CD4-positive, alpha-beta T cell (primary cell): ENCODE measurements around the gene ACTN1. TPM values are rescaled to one million over a fixed set of nuclear protein-coding genes. Genes with fewer than 3 reads are reported as not detected.

Experiments
- ATAC-seq: fragments of 200-7000 bp; cut with Tn5 transposase; one replicate; pipeline ENCODE4 v1.10.0; 2022; ENCODE audit warnings: mild to moderate bottlenecking; ENCODE audit not compliant: poor library complexity
- CTCF ChIA-PET: fragments of 350-600 bp; sonication (Branson Sonifier 250); formaldehyde crosslinking; loops from one replicate; lab custom pipeline; 2021; ENCODE audit warnings: antibody characterized with exemption, inconsistent platforms; lab: Charles Lee
- POLR2A ChIA-PET: fragments of 350-600 bp; sonication (Branson Sonifier 250); formaldehyde crosslinking; loops from one replicate; lab custom pipeline; 2021; ENCODE audit warnings: antibody characterized with exemption, inconsistent platforms; lab: Charles Lee
- DNase-seq, 14 experiments: peaks; one replicate each; pipeline ENCODE4 v3.0.0-alpha.2; 2013 to 2020; ENCODE audit warnings: mixed read lengths in 2 of 14
- H3K27ac ChIP-seq, 2 donors: one replicate each; pipeline versions ENCODE4 v1.5.1 to v1.7.0; 2013; ENCODE audit warnings: low read length in 2 of 2, low read depth in 1 of 2, mild to moderate bottlenecking in 1 of 2
- H3K27me3 ChIP-seq, 2 experiments: 1 replicate in 1 of 2; 2 replicates in 1 of 2; pipeline versions ENCODE4 v1.6.1 to v1.7.0; 2013; ENCODE audit warnings: low read length in 2 of 2, control low read depth in 1 of 2, mild to moderate bottlenecking in 1 of 2, moderate library complexity in 1 of 2; ENCODE audit not compliant: insufficient read depth in 2 of 2, control insufficient read depth in 1 of 2
- H3K36me3 ChIP-seq: one replicate; pipeline ENCODE4 v1.6.1; 2013; ENCODE audit warnings: low read length, control low read depth; ENCODE audit not compliant: insufficient read depth
- H3K4me1 ChIP-seq: one replicate; pipeline ENCODE4 v1.6.1; 2013; ENCODE audit warnings: low read length, control low read depth; ENCODE audit not compliant: insufficient read depth
- H3K4me3 ChIP-seq: one replicate; pipeline ENCODE4 v1.5.1; 2013; ENCODE audit warnings: mild to moderate bottlenecking, low read length, moderate library complexity
- H3K9me3 ChIP-seq, 2 experiments: 1 replicate in 1 of 2; 2 replicates in 1 of 2; pipeline versions ENCODE4 v1.6.1 to v1.7.0; 2013; ENCODE audit warnings: low read length in 2 of 2, mild to moderate bottlenecking in 2 of 2, control low read depth in 1 of 2, moderate library complexity in 1 of 2; ENCODE audit not compliant: control insufficient read depth in 1 of 2, insufficient read depth in 1 of 2
- H3K27ac Mint-ChIP-seq: one replicate; pipeline ENCODE4 v1.8.0; 2020; ENCODE audit warnings: mixed read lengths
- H3K27me3 Mint-ChIP-seq: one replicate; pipeline ENCODE4 v1.8.0; 2021; ENCODE audit warnings: mixed read lengths
- H3K36me3 Mint-ChIP-seq: one replicate; pipeline ENCODE4 v1.8.0; 2021; ENCODE audit warnings: low read depth, mixed read lengths
- H3K4me1 Mint-ChIP-seq: one replicate; pipeline ENCODE4 v1.8.0; 2021; ENCODE audit warnings: low read depth, mixed read lengths
- H3K4me3 Mint-ChIP-seq: one replicate; pipeline ENCODE4 v1.8.0; 2020; ENCODE audit warnings: mild to moderate bottlenecking, mixed read lengths
- H3K9me3 Mint-ChIP-seq: one replicate; pipeline ENCODE4 v1.8.0; 2020; ENCODE audit warnings: mixed read lengths
- intact Hi-C, 2 experiments: fragments of 100-400 bp; cut with DNase I in 1 of 2; cut with micrococcal nuclease in 1 of 2; formaldehyde crosslinking; loops; one replicate each; pipeline versions ENCODE4 v1.15.1 to v1.9.0; 2023 to 2025; cut with DNase I, micrococcal nuclease
- total RNA-seq, 174 experiments: library from RNA in 2 of 174; stranded (reverse) in 2 of 174; gene quantifications; one replicate each; pipeline ENCODE4 v1.2.3 and lab custom pipeline; 2021 to 2026
- TF ChIP-seq, protein P1 (sequence below): fragments of 200-600 bp; IDR thresholded peaks from one replicate; pipeline ENCODE4 v1.8.0; 2022; ENCODE audit warnings: antibody characterized with exemption, mild to moderate bottlenecking

Gene ACTN1
- total RNA-seq, 2 experiments from 2014 or later, result 128 to 143 TPM

DNA sequence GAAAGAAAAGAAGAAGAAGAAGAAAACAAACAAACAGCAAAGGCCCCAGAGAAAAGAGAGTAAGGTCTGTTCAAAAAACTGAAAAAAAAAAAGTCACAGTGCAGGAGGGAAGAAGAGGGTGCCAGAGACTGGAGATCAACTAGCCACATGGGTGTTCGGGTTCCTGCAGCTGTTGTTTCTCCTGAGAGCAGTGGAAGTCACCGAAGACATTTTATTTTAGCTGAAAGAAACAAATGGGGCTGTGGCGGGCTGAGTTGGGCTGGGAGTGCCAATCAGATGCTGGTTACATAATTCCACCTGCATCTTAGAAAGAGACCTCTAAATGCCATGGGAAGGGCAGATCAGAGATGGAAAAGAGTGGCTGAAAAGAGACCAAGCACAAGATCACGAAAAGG lies 33.9 kb downstream of the ACTN1 start:
- Mint-ChIP-seq H3K27ac (peak overlapping the region; percentile 95), H3K4me3 (peak overlapping the region; percentile 76), H3K36me3 (peaks cover 25% of the 10 kb centered on the region), H3K4me1 (peaks cover 90% of the 10 kb centered on the region), H3K27me3 (no peaks in the 10 kb centered on the region), H3K9me3 (no peaks in the 10 kb centered on the region)
- H3K27me3 ChIP-seq, result no peaks in the 10 kb centered on the region
- peaks cover 7% of the 10 kb centered on the region for H3K36me3 ChIP-seq
- H3K4me1 ChIP-seq, result peaks cover 66% of the 10 kb centered on the region
- peak overlapping the region; percentile 29 to 38 for H3K27ac ChIP-seq
- ATAC-seq, result peak; percentile 73
- DNase-seq, result peak in 3 of 14 experiments; percentile 23 to 59 (median 51)
- ChIA-PET CTCF (interaction anchor here (0.7 to 1.2 kb wide), 3 partner anchors 12 to 93 kb away, joined by 3 to 7 read pairs (median 3); no protein-coding TSS in a partner anchor), POLR2A (interaction anchor here (0.6 to 1.6 kb wide), 4 partner anchors 13 to 33 kb away, joined by 3 to 7 read pairs (median 3); no protein-coding TSS in a partner anchor)
- TF ChIP-seq, protein P1, sequence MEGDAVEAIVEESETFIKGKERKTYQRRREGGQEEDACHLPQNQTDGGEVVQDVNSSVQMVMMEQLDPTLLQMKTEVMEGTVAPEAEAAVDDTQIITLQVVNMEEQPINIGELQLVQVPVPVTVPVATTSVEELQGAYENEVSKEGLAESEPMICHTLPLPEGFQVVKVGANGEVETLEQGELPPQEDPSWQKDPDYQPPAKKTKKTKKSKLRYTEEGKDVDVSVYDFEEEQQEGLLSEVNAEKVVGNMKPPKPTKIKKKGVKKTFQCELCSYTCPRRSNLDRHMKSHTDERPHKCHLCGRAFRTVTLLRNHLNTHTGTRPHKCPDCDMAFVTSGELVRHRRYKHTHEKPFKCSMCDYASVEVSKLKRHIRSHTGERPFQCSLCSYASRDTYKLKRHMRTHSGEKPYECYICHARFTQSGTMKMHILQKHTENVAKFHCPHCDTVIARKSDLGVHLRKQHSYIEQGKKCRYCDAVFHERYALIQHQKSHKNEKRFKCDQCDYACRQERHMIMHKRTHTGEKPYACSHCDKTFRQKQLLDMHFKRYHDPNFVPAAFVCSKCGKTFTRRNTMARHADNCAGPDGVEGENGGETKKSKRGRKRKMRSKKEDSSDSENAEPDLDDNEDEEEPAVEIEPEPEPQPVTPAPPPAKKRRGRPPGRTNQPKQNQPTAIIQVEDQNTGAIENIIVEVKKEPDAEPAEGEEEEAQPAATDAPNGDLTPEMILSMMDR, result no peak
- no peaks in the 10 kb centered on the region for H3K9me3 ChIP-seq
- intact Hi-C loops, result loop anchor here in 1 of 2 experiments (5.0 kb wide), 1 partner anchor 37 kb away; no protein-coding TSS in a partner anchor
- no peak overlapping the region for H3K4me3 ChIP-seq

GRCh38 chr14:68944162-68944561 lies 34.9 kb downstream of the ACTN1 start:
- intact Hi-C loops, result no loop called here
- peaks cover 90% of the 10 kb centered on the region for H3K4me1 Mint-ChIP-seq
- H3K27me3 Mint-ChIP-seq, result no peaks in the 10 kb centered on the region
- no peak overlapping the region for H3K4me3 Mint-ChIP-seq
- H3K4me3 ChIP-seq, result no peak overlapping the region
- DNase-seq (no peak), ATAC-seq (no peak)
- no peaks in the 10 kb centered on the region for H3K27me3 ChIP-seq
- peaks cover 7% of the 10 kb centered on the region for H3K36me3 ChIP-seq
- no peaks in the 10 kb centered on the region for H3K9me3 Mint-ChIP-seq
- TF ChIP-seq, protein P1, result no peak
- ChIA-PET CTCF (no interaction called here), POLR2A (no interaction called here)
- peak overlapping the region; percentile 95 for H3K27ac Mint-ChIP-seq
- peak overlapping the region in 1 of 2 donors; percentile 23 for H3K27ac ChIP-seq
- H3K4me1 ChIP-seq, result peaks cover 70% of the 10 kb centered on the region
- H3K9me3 ChIP-seq, result no peaks in the 10 kb centered on the region
- H3K36me3 Mint-ChIP-seq, result peaks cover 21% of the 10 kb centered on the region

DNA sequence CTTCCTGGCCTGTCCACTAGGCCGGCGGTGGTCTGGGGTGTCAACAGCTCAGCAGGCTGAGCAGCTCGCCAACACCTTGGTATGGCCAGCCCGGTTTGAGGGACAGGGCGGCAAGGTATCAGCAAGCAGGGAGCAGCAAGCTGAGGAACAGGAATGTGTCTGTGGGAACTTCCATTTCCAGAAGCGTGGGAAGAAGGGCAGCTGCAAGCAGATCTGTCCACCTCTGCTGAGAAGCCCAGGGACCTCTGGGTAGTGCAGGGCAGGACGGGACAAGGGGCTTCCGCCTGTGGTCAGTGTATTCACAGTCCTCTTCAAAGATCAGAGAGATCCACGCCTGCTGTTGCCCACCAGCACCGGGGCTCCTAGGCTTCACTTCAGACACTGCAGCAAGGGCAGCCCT lies 36.0 kb downstream of the ACTN1 start:
- H3K4me1 Mint-ChIP-seq, result peaks cover 90% of the 10 kb centered on the region
- H3K4me3 Mint-ChIP-seq, result peak overlapping the region; percentile 15
- no peak overlapping the region for H3K27ac ChIP-seq
- no peaks in the 10 kb centered on the region for H3K9me3 ChIP-seq
- H3K27me3 Mint-ChIP-seq, result no peaks in the 10 kb centered on the region
- peaks cover 70% of the 10 kb centered on the region for H3K4me1 ChIP-seq
- TF ChIP-seq, protein P1, result no peak
- ChIA-PET POLR2A (interaction anchor here (0.9 kb wide), 1 partner anchor 35 kb away, joined by 4 read pairs; no protein-coding TSS in a partner anchor), CTCF (no interaction called here)
- DNase-seq (no peak), ATAC-seq (no peak)
- H3K4me3 ChIP-seq, result no peak overlapping the region
- H3K36me3 Mint-ChIP-seq, result peaks cover 21% of the 10 kb centered on the region
- no peaks in the 10 kb centered on the region for H3K27me3 ChIP-seq
- intact Hi-C loops, result no loop called here
- peak overlapping the region; percentile 61 for H3K27ac Mint-ChIP-seq
- H3K9me3 Mint-ChIP-seq, result no peaks in the 10 kb centered on the region
- peaks cover 7% of the 10 kb centered on the region for H3K36me3 ChIP-seq
